GM12878 (cell line): ENCODE measurements around the gene SERBP1. TPM values are rescaled to one million over a fixed set of nuclear protein-coding genes. Genes with fewer than 3 reads are reported as not detected.

Source experiments
- ATAC-seq: fragments of 200-7000 bp; cut with Tn5 transposase; 3 replicates; pipeline ENCODE4 v1.9.1; 2020; ENCODE audit warnings: mild to moderate bottlenecking, moderate library complexity
- BruUV-seq: library from RNA; stranded (reverse); fragments of 400-500 nt; replicated peaks from 2 replicates; lab custom pipeline; 2021; lab: Mats Ljungman, UMichigan
- CTCF ChIA-PET: fragments of 300-600 bp; sonication (Branson Sonifier 250); formaldehyde crosslinking; extraction: SDS; loops from one replicate; lab custom pipeline; 2021; ENCODE audit warnings: inconsistent platforms; lab: Yijun Ruan, JAX
- POLR2A ChIA-PET: fragments of 350-600 bp; formaldehyde crosslinking; extraction: SDS; loops from one replicate; lab custom pipeline; 2021; ENCODE audit warnings: inconsistent platforms; lab: Charles Lee
- RAD21 ChIA-PET: fragments of 300-600 bp; sonication (Branson Sonifier 250); formaldehyde crosslinking; loops from one replicate; lab custom pipeline; 2023; ENCODE audit warnings: antibody characterized with exemption; ENCODE audit not compliant: unreplicated experiment; lab: Charles Lee
- SMC1A ChIA-PET: fragments of 300-600 bp; sonication (Branson Sonifier 250); formaldehyde crosslinking; loops from one replicate; lab custom pipeline; 2023; ENCODE audit not compliant: unreplicated experiment, uncharacterized antibody; lab: Charles Lee
- DNase-seq: peaks from one replicate; pipeline ENCODE4 v3.0.0-alpha.2; 2011; ENCODE audit warnings: low read depth, low spot score
- FAIRE-seq: peaks from 3 replicates; lab custom pipeline; 2011; peaks lifted over from hg19 to GRCh38; lab: Jason Lieb, UNC
- H2AFZ ChIP-seq: 2 replicates; pipeline ENCODE4 v1.6.0; 2011; ENCODE audit warnings: low read depth, low read length, control low read depth; ENCODE audit not compliant: control insufficient read depth
- H3K27ac ChIP-seq: 2 replicates; pipeline ENCODE4 v1.5.1; 2011; ENCODE audit warnings: control low read depth; ENCODE audit not compliant: control insufficient read depth, insufficient read depth
- H3K27me3 ChIP-seq, 2 experiments: replicated peaks in 1 of 2; 2 replicates each; pipeline versions ENCODE4 v1.6.0 to v1.6.1; 2011; ENCODE audit warnings: low read length in 1 of 2; ENCODE audit not compliant: control insufficient read depth in 2 of 2, insufficient read depth in 2 of 2
- H3K36me3 ChIP-seq, 2 experiments: 2 replicates each; pipeline ENCODE4 v1.5.1; 2011; ENCODE audit warnings: low read length in 1 of 2; ENCODE audit not compliant: control insufficient read depth in 2 of 2, insufficient read depth in 2 of 2
- H3K4me1 ChIP-seq: 2 replicates; pipeline ENCODE4 v1.6.1; 2011; ENCODE audit warnings: mild to moderate bottlenecking, low read length, moderate library complexity, mixed read lengths; ENCODE audit not compliant: control insufficient read depth, insufficient read depth
- H3K4me2 ChIP-seq: 2 replicates; pipeline ENCODE4 v1.6.0; 2011; ENCODE audit warnings: control low read depth; ENCODE audit not compliant: control insufficient read depth, insufficient read depth
- H3K4me3 ChIP-seq: fragments of 200-600 bp; sonication (generic); 2 replicates; pipeline ENCODE4 v1.5.1; 2016
- H3K79me2 ChIP-seq: 2 replicates; pipeline ENCODE4 v1.6.0; 2011; ENCODE audit warnings: low read length; ENCODE audit not compliant: control insufficient read depth, insufficient read depth
- H3K9ac ChIP-seq: 2 replicates; pipeline ENCODE4 v1.8.0; 2011; ENCODE audit warnings: low read length, control low read depth, mixed read lengths; ENCODE audit not compliant: control insufficient read depth, insufficient read depth
- H3K9me3 ChIP-seq: replicated peaks from 3 replicates; pipeline ENCODE4 v1.5.1; 2011; ENCODE audit warnings: mild to moderate bottlenecking, low read length; ENCODE audit not compliant: control insufficient read depth, insufficient read depth
- H4K20me1 ChIP-seq: 2 replicates; pipeline ENCODE4 v1.6.0; 2011; ENCODE audit not compliant: control insufficient read depth, insufficient read depth
- CBFB ChIP-seq: IDR thresholded peaks from 2 replicates; pipeline ENCODE4 v1.6.1; 2016; ENCODE audit warnings: antibody characterized with exemption, low read depth
- FOS ChIP-seq: IDR thresholded peaks from 3 replicates; pipeline ENCODE4 v1.6.1; 2011; ENCODE audit warnings: borderline replicate concordance; ENCODE audit not compliant: insufficient read length; ENCODE audit errors: extremely low read depth
- LARP7 ChIP-seq: fragments of 450-650 bp; IDR thresholded peaks from 2 replicates; pipeline ENCODE4 v1.6.1; 2017; ENCODE audit warnings: mild to moderate bottlenecking
- NFYA ChIP-seq: IDR thresholded peaks from 2 replicates; pipeline ENCODE4 v1.6.1; 2011; ENCODE audit warnings: low read depth, mild to moderate bottlenecking, low read length, improper control_type of control experiment, borderline replicate concordance
- NFYB ChIP-seq: IDR thresholded peaks from 2 replicates; pipeline ENCODE4 v1.6.1; 2011; ENCODE audit warnings: low read depth, mild to moderate bottlenecking, low read length, improper control_type of control experiment, moderate library complexity; ENCODE audit not compliant: insufficient read depth
- SMAD5 ChIP-seq: IDR thresholded peaks from 2 replicates; pipeline ENCODE4 v1.6.1; 2016; ENCODE audit warnings: antibody characterized with exemption, low read depth
- SP1 ChIP-seq: IDR thresholded peaks from one replicate; pipeline ENCODE4 v1.6.1; 2011; ENCODE audit warnings: low read depth, low read length
- YBX1 ChIP-seq: fragments of 450-650 bp; IDR thresholded peaks from 2 replicates; pipeline ENCODE4 v1.6.1; 2016; ENCODE audit warnings: antibody characterized with exemption
- ZNF384 ChIP-seq: IDR thresholded peaks from 2 replicates; pipeline ENCODE4 v1.6.1; 2012; ENCODE audit warnings: low read depth, mild to moderate bottlenecking, low read length, improper control_type of control experiment, borderline replicate concordance
- WGBS: methylation state at CpG from one replicate; pipeline ENCODE4 v1.1.6; 2016; ENCODE audit warnings: low lambda C conversion rate; ENCODE audit not compliant: insufficient replicate concordance, insufficient coverage; ENCODE audit errors: missing lambda C conversion rate; 5-methylcytosine and 5-hydroxymethylcytosine counted together
- in situ Hi-C: fragments of 300-500 bp; cut with MboI; formaldehyde crosslinking; loops from 9 replicates; pipeline ENCODE4 v1.14.3; 2018; ENCODE audit warnings: mixed read lengths
- intact Hi-C: fragments of 100-400 bp; cut with micrococcal nuclease; formaldehyde crosslinking; loops from one replicate; pipeline ENCODE4 v1.14.2; 2022; ENCODE audit not compliant: unreplicated experiment
- polyA plus RNA-seq, 11 experiments: library from polyadenylated mRNA; depleted of rRNA in 4 of 11; unstranded in 6 of 11; stranded (reverse) in 5 of 11; fragments of >200 nt; fragmentation: Nextera tagmentation in 4 of 11; fragmentation: Illumina TruSeq in 1 of 11; extraction: Ambion mirVana in 4 of 11; extraction: Trizol in 1 of 11; gene quantifications; 1 replicate in 1 of 11; 2 replicates in 10 of 11; pipeline versions ENCODE4 v1.2.1 to v1.2.3, GENCODE V29; 2011 to 2016; ENCODE audit warnings: inconsistent platforms in 2 of 11, missing spikeins in 2 of 11, low read depth in 1 of 11
- total RNA-seq, 4 experiments: library from RNA; depleted of rRNA in 3 of 4; stranded (reverse); fragments of >200 nt in 3 of 4; fragmentation: Illumina TruSeq in 1 of 4; extraction: Trizol in 1 of 4; gene quantifications; 2 replicates each; pipeline versions ENCODE4 v1.2.1 to v1.2.3, GENCODE V29; 2013 to 2021
- TF ChIP-seq, protein P1 (sequence below): fragments of 450-650 bp; IDR thresholded peaks from 2 replicates; pipeline ENCODE4 v1.6.1; 2016; ENCODE audit warnings: mild to moderate bottlenecking, moderate library complexity, borderline replicate concordance
- TF ChIP-seq, protein P2 (sequence below): fragments of 450-650 bp; IDR thresholded peaks from 2 replicates; pipeline ENCODE4 v1.6.1; 2018; ENCODE audit warnings: borderline replicate concordance, mild to moderate bottlenecking; ENCODE audit not compliant: partially characterized antibody

Gene SERBP1
- total and polyA plus RNA-seq, 10 of the 15 experiments (the other 5 are each of a cell fraction or from before 2014, with no cell fraction given): 76.7 to 509 (median 384) TPM

DNA sequence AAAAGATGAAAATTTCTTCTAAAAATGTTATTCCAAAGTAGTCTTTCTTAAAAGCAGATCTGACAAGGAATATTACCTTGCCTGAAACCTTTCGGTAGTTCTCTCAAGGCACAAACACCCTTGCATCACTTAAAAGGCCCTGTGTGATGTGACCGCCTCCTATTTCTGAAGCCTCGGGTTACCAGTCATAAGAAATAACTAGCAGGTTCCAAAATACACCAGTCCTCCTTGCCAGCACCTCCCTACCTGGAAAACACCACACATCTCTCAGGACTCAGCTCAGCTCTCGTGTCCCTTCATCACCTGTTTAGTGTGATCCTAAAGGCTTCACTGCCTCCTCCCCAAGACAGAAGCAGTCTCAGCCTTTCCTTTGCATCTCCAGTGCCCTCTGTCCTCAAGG lies 35.7 kb downstream of the SERBP1 start (continued):
- TF ChIP-seq, protein P1, sequence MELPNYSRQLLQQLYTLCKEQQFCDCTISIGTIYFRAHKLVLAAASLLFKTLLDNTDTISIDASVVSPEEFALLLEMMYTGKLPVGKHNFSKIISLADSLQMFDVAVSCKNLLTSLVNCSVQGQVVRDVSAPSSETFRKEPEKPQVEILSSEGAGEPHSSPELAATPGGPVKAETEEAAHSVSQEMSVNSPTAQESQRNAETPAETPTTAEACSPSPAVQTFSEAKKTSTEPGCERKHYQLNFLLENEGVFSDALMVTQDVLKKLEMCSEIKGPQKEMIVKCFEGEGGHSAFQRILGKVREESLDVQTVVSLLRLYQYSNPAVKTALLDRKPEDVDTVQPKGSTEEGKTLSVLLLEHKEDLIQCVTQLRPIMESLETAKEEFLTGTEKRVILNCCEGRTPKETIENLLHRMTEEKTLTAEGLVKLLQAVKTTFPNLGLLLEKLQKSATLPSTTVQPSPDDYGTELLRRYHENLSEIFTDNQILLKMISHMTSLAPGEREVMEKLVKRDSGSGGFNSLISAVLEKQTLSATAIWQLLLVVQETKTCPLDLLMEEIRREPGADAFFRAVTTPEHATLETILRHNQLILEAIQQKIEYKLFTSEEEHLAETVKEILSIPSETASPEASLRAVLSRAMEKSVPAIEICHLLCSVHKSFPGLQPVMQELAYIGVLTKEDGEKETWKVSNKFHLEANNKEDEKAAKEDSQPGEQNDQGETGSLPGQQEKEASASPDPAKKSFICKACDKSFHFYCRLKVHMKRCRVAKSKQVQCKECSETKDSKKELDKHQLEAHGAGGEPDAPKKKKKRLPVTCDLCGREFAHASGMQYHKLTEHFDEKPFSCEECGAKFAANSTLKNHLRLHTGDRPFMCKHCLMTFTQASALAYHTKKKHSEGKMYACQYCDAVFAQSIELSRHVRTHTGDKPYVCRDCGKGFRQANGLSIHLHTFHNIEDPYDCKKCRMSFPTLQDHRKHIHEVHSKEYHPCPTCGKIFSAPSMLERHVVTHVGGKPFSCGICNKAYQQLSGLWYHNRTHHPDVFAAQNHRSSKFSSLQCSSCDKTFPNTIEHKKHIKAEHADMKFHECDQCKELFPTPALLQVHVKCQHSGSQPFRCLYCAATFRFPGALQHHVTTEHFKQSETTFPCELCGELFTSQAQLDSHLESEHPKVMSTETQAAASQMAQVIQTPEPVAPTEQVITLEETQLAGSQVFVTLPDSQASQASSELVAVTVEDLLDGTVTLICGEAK: no peak

DNA sequence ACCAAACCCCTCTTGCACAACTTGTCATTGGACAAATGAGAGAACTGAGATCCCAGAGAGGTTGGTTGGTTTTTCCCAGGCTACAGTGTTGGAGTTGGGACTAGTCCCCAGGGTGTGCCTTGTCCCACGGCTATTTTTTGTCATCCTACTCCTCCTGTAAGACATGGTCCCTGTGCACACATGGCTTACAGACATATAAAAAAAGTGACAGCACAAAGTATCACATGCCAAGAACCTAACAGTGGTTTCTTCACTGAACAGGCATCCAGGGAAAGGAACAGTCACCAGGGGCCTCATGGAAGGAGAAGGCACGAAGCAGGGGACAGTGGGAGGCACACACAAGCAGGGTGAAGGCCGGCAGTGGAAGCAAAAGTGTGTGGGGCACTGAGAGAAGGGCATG lies 36.5 kb downstream of the SERBP1 start:
- Histone ChIP-seq H3K4me3 (no peak overlapping the region), H3K36me3 (no peaks in the 10 kb centered on the region; a peak in 1 of 4 replicates), H2AFZ (no peak overlapping the region), H3K4me1 (no peaks in the 10 kb centered on the region), H3K9me3 (no peaks in the 10 kb centered on the region)
- DNase-seq (no peak), FAIRE-seq (no peak)
- CTCF ChIA-PET: interaction anchor here (1.3 kb wide), 1 partner anchor 107 kb away, joined by 6 read pairs; no protein-coding TSS in a partner anchor
- intact Hi-C loops: no loop called here
- WGBS: 61% methylated on average over 3 of the region's 3 CpGs
- TF ChIP-seq, protein P2, sequence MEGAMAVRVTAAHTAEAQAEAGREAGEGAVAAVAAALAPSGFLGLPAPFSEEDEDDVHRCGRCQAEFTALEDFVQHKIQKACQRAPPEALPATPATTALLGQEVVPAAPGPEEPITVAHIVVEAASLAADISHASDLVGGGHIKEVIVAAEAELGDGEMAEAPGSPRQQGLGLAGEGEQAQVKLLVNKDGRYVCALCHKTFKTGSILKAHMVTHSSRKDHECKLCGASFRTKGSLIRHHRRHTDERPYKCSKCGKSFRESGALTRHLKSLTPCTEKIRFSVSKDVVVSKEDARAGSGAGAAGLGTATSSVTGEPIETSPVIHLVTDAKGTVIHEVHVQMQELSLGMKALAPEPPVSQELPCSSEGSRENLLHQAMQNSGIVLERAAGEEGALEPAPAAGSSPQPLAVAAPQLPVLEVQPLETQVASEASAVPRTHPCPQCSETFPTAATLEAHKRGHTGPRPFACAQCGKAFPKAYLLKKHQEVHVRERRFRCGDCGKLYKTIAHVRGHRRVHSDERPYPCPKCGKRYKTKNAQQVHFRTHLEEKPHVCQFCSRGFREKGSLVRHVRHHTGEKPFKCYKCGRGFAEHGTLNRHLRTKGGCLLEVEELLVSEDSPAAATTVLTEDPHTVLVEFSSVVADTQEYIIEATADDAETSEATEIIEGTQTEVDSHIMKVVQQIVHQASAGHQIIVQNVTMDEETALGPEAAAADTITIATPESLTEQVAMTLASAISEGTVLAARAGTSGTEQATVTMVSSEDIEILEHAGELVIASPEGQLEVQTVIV: no peak
- TF ChIP-seq SMAD5 (no peak), NFYA (no peak), LARP7 (no peak), FOS (no peak), NFYB (no peak), CBFB (no peak), SP1 (no peak), ZNF384 (no peak), YBX1 (no peak)
- TF ChIP-seq, all 136 proteins: peak for 0
- H3K9ac ChIP-seq: no peak overlapping the region
- H3K27me3 ChIP-seq: no peaks in the 10 kb centered on the region
- no peak overlapping the region for H3K4me2 ChIP-seq
- RAD21 ChIA-PET: interaction anchor here (0.8 kb wide), 1 partner anchor 161 kb away, joined by 4 read pairs; no protein-coding TSS in a partner anchor
- H3K79me2 ChIP-seq: no peaks in the 10 kb centered on the region
- no peak overlapping the region for H3K27ac ChIP-seq
- ATAC-seq: no peak
- in situ Hi-C loops: no loop called here
- SMC1A ChIA-PET: no interaction called here
- no TSS peak for BruUV-seq
- no peaks in the 10 kb centered on the region for H4K20me1 ChIP-seq
- POLR2A ChIA-PET: interaction anchor here (0.6 kb wide), 1 partner anchor 962 kb away, joined by 4 read pairs; no protein-coding TSS in a partner anchor
